ENCODE measurements around the gene ASCC3.

DNA sequence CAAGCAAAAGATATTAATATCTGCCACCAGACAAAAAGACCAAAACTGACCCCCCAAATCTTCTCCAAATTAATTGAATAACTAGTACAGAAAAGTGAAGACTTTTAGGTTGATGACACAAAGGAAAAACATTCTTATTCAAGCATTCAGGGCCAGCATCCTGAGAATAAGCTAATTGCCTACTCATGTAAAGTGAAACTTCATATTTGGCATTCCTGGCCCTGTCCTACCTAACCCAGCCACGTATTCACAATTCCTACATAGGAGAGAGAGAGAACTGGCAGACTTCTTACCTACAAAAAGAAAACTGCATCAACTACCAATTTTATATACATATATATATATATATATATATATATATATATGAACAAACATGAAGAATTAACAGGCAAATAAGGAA, 4.9 kb upstream of the ASCC3 start:
- TF ChIP-seq, protein P1, sequence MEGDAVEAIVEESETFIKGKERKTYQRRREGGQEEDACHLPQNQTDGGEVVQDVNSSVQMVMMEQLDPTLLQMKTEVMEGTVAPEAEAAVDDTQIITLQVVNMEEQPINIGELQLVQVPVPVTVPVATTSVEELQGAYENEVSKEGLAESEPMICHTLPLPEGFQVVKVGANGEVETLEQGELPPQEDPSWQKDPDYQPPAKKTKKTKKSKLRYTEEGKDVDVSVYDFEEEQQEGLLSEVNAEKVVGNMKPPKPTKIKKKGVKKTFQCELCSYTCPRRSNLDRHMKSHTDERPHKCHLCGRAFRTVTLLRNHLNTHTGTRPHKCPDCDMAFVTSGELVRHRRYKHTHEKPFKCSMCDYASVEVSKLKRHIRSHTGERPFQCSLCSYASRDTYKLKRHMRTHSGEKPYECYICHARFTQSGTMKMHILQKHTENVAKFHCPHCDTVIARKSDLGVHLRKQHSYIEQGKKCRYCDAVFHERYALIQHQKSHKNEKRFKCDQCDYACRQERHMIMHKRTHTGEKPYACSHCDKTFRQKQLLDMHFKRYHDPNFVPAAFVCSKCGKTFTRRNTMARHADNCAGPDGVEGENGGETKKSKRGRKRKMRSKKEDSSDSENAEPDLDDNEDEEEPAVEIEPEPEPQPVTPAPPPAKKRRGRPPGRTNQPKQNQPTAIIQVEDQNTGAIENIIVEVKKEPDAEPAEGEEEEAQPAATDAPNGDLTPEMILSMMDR (IDR thresholded peaks at IDR 0.05), result no peak
- TF ChIP-seq POLR2AphosphoS5 (IDR thresholded peaks at IDR 0.05) (no peak), POLR2A (IDR thresholded peaks at IDR 0.05) (no peak)
